GM18499 (cell line): ENCODE measurements around the gene VCAN.
A peak's percentile ranks its signal among the peaks of the same experiment; 100 is the strongest.

Experiments
- ATAC-seq: cut with Tn5 transposase; IDR thresholded peaks from one replicate; pipeline ENCODE4 v1.9.1; 2021; ENCODE audit warnings: moderate number of reproducible peaks; ENCODE audit not compliant: insufficient read depth, unreplicated experiment

The VCAN gene

GRCh38 chr5:83464261-83464660, 7.3 kb upstream of the VCAN start:
- no peak for ATAC-seq

GRCh38 chr5:83467371-83468035, 4.0 kb upstream of the VCAN start:
- no peak for ATAC-seq

- no peak for ATAC-seq
These were observed 2.5 kb upstream of the VCAN start for GRCh38 chr5:83469075-83469474.

GRCh38 chr5:83470526-83471404, 779 bp upstream of the VCAN start:
- ATAC-seq = no peak

GRCh38 chr5:83472213-83472507, 616 bp downstream of the VCAN start:
- no peak for ATAC-seq

- no peak for ATAC-seq
These were observed 1.2 kb downstream of the VCAN start for GRCh38 chr5:83472508-83473345.

- ATAC-seq = peak; percentile 56
These were observed 2.0 kb downstream of the VCAN start for GRCh38 chr5:83473346-83474160.

GRCh38 chr5:83474161-83474796, 2.7 kb downstream of the VCAN start:
- ATAC-seq = no peak

- no peak for ATAC-seq
These were observed 3.4 kb downstream of the VCAN start for GRCh38 chr5:83474991-83475390.

- ATAC-seq = no peak
These were observed 3.9 kb downstream of the VCAN start for GRCh38 chr5:83475391-83475863.

GRCh38 chr5:83475935-83476814, 4.6 kb downstream of the VCAN start:
- no peak for ATAC-seq

GRCh38 chr5:83482961-83483360, 11.4 kb downstream of the VCAN start:
- no peak for ATAC-seq

GRCh38 chr5:83484294-83484693, 12.8 kb downstream of the VCAN start:
- no peak for ATAC-seq

- ATAC-seq = no peak
These were observed 14.3 kb downstream of the VCAN start for GRCh38 chr5:83485842-83486241.

GRCh38 chr5:83487155-83487554, 15.6 kb downstream of the VCAN start:
- ATAC-seq = no peak

GRCh38 chr5:83488271-83488670, 16.7 kb downstream of the VCAN start:
- ATAC-seq = no peak

GRCh38 chr5:83488821-83489220, 17.3 kb downstream of the VCAN start:
- no peak for ATAC-seq

GRCh38 chr5:83490203-83490602, 18.7 kb downstream of the VCAN start:
- ATAC-seq = no peak

GRCh38 chr5:83492331-83492730, 20.8 kb downstream of the VCAN start:
- ATAC-seq = no peak
